NOMO-1 treated with DMSO at 0.1 percent for 48 hours (cell line): ENCODE data around the gene GPATCH4.
"Not testable (repeated sequence)": the region's sequence is repeated elsewhere in the genome, so short reads cannot be mapped to it uniquely, and the experiment has no call there.

Experiments used
- DNase-seq: peaks from one replicate; lab custom pipeline; 2025; ENCODE audit not compliant: unreplicated experiment; lab: John Stamatoyannopoulos, UW

GPATCH4 gene

DNA sequence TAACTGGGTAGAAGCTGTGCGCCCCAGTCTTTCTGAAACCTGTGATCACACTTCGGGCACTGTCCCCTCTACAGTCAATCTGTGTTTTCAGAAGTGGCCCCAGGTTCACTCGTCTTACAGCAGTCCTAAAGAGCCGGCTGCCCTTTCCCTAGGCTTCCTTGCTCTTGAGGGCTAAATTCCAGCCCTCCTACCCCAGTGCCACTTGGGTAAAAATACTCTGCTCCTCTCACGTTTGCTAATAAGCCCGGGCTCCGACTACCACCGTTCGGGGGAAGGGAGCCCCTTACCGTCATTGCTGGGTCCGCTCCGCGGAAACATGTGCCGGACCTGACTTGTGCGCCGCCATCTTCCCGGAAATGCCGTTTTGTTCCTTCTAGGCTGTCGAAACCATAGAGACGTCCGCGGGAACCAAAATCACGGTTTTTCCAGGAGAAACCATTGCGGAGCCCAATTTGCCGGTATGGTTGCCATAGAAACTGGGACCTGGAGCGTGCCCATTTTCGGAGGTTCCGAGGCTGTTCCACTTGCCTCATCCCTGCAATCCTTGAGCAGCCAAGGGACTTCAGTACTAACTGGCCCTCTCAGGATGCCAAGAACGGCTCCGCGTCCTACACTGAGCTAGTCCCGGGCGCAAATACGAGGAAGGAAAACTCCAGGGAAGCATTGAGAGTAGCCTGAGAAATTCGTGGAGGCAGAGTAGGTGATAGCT is at the start of gene GPATCH4:
GPATCH4 (minus strand) TSS at position 358 of the 709 bp plus-strand sequence.
- DNase-seq: peak; percentile 69

DNA sequence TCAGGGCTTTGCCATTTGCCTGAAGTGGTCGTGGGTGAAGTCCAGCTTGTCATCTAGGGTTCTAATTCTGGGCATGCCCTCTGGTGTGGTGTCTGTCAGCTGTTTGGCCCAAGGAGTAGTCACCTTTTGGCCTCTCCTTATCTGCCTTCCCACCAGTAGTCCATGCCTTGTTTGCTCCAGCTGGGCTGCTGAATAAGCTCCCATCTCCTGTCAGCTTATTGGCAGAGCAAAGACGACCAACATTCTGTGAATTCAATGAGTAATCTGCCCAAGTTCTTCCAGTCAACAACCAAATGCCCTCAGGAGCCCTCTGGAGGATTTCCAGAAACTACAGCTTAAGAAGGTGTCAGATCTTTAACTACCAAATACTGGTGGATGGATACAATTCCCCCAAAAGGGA is 47.7 kb upstream of the GPATCH4 start:
- no peak for DNase-seq

DNA sequence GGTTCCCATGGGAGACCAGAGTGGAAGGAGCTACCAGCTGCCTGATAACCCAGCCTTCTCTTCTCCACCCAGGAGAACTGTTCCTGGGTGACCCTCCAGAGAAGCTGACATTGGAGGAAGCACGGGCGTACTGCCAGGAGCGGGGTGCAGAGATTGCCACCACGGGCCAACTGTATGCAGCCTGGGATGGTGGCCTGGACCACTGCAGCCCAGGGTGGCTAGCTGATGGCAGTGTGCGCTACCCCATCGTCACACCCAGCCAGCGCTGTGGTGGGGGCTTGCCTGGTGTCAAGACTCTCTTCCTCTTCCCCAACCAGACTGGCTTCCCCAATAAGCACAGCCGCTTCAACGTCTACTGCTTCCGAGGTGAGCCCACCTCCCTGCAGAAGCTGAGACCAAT is 47.2 kb upstream of the GPATCH4 start:
- DNase-seq: no peak

DNA sequence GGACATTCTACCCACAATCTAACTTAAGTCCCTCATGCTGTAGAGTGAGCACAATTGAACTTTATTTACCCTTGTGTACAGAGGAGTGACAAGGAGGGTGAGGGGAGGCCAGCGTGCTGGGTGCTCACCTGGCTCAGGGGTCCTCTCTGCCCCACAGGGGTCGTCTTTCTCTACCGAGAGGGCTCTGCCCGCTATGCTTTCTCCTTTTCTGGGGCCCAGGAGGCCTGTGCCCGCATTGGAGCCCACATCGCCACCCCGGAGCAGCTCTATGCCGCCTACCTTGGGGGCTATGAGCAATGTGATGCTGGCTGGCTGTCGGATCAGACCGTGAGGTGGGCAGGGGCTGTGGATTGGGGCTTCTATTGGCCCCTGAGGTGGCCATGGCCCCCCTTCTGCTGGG is 46.1 kb upstream of the GPATCH4 start:
- DNase-seq: no peak

DNA sequence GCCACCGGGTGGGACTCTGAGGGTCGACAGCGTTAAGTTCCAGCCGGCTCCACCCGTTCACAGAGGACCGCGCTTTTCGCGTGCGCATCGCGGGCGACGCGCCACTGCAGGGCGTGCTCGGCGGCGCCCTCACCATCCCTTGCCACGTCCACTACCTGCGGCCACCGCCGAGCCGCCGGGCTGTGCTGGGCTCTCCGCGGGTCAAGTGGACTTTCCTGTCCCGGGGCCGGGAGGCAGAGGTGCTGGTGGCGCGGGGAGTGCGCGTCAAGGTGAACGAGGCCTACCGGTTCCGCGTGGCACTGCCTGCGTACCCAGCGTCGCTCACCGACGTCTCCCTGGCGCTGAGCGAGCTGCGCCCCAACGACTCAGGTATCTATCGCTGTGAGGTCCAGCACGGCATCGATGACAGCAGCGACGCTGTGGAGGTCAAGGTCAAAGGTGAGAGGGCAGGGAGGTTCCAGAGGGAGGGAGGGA is 45.5 kb upstream of the GPATCH4 start:
- no peak for DNase-seq

DNA sequence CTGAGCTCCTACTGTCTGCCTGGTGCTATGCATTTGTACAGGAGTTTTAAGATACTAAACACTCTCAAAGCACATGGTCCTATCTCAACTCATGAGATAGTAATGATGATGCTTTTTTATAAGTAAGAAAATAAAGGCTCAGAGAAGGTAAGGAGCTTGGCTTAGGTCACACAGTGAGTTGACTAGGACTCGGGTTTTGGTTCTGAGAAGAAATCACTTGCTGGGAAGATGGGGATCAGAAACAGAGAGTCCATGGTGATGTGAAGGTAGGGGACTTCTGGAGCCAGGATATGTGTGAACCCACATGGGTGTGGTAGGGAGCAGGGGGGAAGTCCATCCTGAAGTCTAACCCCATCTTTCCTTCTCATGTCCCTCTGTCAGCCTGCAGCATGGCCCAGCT is 44.4 kb upstream of the GPATCH4 start:
- no peak for DNase-seq

DNA sequence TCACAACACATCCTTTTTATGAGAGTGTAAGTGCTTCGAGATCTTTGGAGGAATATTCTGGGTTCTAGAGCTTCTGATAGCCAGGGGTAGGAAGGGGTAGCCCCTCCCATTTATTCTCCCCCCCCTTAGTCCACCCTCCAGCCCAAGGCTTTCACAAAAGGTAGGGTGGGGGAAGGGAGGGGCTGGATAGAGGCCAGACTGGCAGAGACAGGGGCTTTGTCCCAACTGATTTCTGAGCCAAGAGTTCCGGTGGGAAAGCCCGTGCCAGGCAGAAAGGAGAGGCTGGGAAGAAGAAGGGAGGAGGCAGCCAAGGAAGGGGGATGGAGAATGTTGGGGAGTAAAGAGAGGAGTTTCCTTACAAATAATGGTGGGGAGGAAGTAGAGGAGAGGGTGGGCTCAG is 43.8 kb upstream of the GPATCH4 start:
- DNase-seq: no peak

DNA sequence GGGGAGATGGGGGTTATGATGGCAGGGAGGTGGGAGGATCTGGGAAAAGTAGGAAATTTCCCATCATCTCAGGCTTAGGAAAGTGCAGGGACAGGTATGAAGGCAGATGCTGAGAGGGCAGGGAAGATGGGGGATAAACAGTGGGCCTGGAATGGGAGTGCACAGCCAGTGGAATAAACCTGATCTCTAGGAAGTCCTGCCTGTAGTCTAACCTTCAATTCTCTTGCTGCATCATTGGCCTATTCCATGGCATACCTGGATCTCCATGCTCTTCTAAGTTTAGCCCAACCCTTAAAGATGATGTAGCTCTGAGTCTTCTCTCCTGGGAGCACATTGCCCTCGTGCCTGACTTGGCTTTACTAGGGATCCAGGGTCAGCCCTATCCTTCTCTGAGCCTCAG is 43.4 kb upstream of the GPATCH4 start:
- DNase-seq: no peak

DNA sequence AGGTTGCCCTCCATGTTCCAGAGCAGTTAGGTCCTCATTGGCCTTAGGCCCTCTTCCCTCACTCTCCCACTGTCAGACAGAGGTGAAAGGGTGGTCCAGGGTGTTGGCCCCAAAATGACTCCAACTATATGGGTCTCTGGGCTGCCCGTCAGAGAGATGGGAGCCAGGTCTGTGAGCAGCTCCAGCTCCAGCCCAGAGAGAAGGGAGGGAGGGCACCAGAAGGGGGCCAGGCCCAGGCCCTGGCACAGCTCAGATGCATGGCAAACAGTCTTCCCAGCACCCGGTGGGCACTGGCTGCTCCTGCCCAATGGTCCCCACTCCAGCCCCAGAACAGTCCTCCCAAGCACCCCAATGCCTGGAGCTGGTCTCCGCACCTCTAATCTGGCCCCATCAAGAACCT is 42.9 kb upstream of the GPATCH4 start:
- no peak for DNase-seq

DNA sequence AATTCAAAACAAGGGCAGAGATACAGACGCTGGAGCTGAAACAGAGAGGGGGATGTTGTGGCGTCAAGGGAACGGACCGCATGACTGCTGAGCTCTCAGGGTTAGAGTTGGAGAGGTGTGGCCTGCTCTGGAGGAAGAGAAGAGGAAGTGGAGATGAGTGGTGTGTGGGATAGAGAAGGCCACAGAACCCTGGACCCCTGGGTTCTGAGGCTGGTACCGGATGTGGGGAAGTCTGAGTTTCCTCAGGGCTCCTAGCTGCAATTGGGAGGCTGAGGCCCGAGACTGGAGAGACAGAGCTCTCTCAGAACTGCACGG is 42.5 kb upstream of the GPATCH4 start:
- peak; percentile 67 for DNase-seq

DNA sequence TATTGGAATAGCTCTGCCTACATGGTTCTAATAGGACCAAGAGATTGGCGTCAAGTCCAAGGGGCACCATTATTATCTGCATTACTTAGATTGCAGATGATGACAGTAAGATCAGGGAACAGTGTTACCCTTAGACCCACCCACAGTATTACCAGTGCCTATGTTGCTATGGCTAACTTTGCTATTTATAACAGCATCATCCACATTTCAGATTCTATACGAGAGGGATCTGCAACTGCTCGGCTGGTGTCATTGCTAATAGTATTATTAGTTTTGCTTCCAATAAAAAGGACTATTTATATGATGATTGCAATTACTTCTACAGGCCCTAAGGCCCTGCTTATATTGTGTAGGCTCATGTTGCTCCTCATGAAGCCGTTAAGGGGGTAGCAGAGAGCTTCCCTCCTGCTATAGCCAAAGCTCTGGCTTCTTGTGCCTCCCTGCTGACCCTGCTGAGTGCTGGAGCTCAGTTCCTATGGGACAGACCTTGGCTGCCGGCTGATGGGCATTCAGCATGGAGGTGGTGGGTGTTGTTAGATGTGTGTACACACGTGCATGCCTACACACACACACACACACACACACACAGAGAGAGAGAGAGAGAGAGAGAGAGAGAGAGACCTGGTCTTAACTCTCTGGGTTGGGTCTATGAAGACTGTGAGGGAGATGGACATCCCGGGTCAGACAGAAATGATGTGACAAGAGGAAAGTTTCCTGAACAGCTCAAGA is 41.9 kb upstream of the GPATCH4 start:
- no peak for DNase-seq

DNA sequence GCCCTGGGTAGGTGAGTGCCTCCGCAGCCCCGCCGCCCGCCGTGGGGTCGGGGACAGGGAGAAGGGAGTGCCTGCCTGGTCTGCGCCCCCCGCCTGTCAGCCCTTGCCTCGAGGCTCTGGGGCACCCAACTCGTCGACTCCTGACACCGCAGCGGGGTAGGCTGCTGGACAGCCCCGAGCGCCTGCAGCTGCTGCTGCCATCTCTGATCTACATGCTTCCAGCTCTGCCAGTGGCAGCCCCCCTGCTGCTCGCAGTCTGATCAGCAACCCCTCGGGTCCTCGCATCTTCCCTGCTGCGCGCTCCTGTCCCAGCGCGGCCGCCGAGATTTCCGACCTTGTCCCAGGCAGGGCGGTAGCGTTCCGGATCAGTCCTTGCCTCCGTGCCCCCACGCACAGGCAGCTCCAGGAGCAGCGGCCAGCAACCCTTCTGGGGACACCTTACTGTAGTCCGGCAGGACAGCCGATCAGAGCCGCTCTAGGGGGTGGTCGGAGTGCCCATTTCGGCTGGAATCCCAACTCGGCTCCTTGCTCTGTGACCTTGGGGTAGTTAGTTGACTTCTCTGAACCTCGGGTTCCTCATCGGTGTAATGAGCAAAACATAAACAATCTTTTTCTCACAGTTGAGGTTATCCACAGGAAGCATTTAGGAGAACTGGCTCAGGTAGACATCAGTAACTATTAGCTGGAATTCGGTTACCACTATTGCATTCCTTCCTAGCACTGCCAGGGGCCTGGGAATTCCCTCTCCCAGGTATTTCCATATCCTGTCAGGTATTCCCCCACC is 41.2 kb upstream of the GPATCH4 start:
- DNase-seq: no peak

DNA sequence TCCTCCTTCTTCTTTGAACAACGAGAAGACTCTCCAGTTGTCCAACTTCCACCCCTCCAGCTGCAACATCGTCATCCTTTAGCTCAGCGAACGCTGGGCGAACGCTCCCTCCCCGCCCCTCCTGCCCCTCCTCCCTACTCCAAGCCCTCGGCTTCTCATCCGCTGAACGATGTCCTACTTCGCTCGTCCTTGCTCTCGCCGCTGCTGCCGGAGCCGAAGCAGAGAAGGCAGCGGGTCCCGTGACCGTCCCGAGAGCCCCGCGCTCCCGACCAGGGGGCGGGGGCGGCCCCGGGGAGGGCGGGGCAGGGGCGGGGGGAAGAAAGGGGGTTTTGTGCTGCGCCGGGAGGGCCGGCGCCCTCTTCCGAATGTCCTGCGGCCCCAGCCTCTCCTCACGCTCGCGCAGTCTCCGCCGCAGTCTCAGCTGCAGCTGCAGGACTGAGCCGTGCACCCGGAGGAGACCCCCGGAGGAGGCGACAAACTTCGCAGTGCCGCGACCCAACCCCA is 40.5 kb upstream of the GPATCH4 start, which contains the start of gene BCAN:
BCAN (plus strand) TSS at position 357 of the 504 bp plus-strand sequence. CDS start 3,938 bp downstream, outside the sequence.
- no peak for DNase-seq

DNA sequence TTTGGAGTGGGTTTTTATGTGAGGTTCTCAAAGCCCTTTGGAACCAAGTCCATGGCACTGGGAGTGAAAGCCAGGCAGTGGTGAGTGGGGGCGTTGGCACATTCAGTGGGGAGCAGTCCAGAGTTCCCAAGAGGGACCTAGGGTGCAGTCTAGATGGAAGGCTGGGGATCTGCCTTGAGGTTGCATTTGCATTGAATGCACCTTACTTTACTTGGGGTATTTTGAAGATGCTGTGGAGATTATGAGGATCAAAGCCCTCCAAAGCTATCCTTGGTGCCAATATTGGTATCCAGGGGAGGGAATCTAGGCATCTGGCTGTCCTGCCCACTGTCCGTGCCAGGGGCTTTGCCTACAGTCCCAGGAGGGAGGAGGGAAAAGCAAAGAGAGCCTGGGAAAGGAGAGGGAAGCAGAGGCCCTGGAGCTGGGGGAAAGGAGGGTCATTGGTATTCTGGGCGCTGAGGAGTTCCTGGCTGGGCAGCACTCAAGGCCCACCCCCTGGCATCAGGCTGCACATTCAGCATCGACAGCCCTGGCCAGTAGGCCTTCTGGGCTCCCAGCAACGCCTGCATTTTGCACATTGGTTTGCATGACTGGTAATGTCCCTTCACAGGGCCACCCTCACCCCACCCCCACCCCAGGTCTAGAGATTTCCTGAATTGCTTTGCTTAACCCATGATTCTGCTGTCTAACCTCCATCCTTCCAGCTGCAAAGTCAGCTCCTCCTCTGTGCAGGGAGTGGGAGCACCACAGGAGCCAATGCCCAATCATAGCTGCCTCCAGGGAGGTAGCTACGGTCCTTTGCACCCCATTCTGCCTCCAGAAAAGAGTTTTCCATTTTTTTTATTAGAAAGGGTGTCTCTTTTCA is 39.8 kb upstream of the GPATCH4 start:
- no peak for DNase-seq

DNA sequence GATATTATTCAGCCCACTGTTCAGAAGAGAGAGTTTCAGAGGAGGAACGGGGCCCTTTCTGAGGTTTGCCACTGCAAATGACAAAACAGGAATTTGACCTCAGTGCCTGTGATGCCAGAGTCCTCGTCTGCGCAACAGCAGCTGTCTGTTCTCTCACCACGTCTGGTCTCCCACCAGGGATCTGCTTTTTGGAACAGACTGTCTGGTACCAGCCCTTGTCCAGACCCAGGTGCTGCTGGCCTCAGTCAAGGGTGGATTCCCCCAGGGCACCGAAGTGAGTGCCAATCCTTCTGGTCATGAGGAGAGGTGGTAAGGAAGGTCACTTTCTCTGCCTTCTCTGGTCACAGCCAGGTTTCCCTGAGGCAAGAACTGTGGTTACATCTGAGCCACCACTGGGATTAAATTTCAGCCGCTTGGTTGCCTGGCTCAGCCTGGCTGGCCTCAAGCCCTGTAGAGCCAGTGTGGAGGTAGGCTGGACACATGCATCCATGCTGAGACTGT is 38.4 kb upstream of the GPATCH4 start:
- DNase-seq: peak; percentile 37

DNA sequence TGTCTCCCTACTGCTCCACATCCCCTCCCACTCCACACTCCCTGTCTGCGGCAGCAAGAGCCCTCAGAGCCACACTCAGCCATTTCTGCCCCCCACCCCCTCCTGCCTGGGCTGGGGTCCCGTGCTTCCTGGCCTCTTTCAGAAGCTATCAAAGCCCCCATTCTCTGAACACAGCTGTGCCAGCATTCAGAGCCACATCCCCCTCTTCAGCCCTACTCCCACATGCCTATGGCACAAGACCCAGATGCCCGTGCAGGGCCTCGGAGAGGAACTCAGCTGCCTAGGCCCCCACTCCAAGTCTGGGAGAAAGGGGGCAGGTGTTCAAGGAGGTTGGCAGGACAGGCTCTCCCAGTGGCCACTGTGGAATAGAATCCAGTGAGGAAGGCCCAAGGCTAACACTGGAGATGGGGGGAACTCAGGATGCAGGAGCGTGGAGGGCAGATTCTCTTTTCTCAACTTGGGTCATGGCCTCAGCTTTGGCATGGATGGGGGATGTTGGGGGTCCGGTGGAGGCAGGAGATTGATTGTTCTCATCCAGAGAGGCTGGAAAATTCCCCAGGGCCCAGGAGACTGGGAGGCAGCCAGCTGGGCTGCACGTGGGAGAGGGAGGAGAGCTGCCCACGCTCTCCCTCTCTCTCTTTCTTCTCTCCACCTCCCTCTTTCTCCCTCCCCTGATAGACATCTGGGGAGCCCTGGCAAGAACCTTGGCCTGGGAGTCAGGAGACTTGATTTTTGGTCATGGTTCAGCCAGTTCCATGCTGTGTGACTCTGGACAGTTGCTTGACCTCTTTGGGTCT is 37.1 kb upstream of the GPATCH4 start:
- DNase-seq: no peak

DNA sequence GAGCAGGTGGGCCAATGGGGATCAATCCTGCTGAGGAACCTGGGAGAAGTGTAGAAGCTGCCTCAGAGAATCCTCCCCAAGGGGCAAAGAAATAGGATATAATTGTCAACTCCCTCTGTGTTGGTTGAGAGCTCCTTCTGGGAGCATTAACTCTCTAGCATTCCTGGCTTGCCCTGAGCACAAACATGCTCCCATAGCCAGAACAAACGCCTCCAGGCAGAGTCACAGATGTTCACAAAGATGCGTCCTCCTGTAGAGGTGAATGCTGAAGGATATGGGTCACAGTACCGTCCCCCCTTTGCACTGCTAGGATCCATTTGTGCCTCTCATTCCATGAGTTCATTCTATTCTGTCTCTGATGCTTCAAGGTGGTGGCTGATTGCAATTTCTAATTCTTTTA is 31.1 kb upstream of the GPATCH4 start:
- no peak for DNase-seq

DNA sequence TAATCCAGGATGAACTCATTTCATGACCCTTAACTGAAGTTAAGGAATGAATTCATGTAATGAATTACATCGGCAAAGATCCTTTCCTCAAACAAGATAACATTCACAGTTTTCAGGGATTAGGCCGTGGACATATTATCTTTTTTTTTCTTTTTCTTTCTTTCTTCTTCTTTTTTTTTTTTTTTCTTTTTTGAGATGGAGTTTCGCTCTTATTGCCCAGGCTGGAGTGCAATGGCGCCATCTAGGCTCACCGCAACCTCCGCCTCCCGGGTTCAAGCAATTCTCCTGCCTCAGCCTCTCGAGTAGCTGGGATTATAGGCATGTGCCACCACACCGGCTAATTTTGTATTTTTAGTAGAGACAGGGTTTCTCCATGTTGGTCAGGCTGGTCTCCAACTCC is 29.9 kb upstream of the GPATCH4 start:
- not testable (repeated sequence) for DNase-seq

DNA sequence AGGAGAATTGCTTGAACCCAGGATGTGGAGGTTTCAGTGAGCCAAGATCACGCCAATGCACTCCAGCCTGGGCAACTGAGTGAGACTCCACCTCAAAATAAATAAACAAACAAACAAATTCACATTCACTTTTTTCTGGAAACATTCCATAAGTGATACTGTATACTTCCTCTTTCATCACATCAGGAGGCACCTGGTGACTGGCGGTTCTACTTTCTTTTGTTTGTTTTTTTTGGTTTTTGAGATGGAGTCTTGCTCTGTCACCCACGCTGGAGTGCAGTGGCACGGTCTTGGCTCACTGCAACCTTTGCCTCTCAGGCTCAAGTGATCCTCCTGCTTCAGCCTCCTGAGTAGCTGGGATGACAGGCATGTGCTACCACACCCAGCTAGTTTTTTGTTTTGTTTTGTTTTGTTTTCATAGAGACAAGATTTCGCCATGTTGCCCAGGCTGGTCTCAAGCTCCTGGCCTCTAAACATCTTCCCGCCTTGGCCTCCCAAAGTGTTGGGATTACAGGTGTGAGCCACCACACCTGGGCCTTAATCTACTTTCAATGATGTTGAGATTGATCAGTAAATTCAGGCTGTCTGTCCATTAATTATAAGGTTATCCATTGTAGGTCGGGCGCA is 28.7 kb upstream of the GPATCH4 start:
- no peak for DNase-seq
